ENCODE data around the gene ACAT1.

The ACAT1 gene

DNA sequence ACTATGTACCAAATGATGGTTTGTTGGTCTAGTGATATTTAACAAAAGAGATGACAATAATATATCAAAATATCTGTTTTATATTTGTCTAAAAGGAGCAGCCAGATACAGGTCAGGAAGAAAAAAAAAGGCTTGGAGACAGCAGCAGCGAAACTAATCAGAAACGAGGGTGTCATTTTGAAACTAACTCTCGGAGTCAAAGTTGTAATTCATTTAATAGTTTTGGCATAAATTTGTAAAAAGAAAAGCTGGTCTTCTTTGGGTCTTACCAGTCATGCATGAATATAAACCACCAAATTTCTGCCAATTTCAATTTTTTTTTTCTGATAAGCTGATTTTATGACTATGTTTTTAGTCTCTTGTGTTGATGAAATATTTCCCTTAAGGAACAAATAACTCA, 75.5 kb downstream of the ACAT1 start:
- no peak overlapping the region for H3K4me2 ChIP-seq (ENCODE audit: low read depth, low read length, poor library complexity, severe bottlenecking)
- no peak overlapping the region for H3K9ac ChIP-seq (ENCODE audit: low read length)
- H2AFZ ChIP-seq (ENCODE audit: low read depth, low read length, severe bottlenecking) = no peak overlapping the region
- H4K20me1 ChIP-seq (ENCODE audit: low read depth, low read length) = peaks cover 6% of the 10 kb centered on the region; the same call in 1 of the 2 replicates
- no peaks in the 10 kb centered on the region for H3K9me3 ChIP-seq (ENCODE audit: insufficient read depth, low read length)
- no peaks in the 10 kb centered on the region for H3K9me2 ChIP-seq (replicated peaks; ENCODE audit: insufficient read depth, low read length)
- no peaks in the 10 kb centered on the region for H3F3A ChIP-seq (ENCODE audit: insufficient read depth)
- TF ChIP-seq, protein P1, sequence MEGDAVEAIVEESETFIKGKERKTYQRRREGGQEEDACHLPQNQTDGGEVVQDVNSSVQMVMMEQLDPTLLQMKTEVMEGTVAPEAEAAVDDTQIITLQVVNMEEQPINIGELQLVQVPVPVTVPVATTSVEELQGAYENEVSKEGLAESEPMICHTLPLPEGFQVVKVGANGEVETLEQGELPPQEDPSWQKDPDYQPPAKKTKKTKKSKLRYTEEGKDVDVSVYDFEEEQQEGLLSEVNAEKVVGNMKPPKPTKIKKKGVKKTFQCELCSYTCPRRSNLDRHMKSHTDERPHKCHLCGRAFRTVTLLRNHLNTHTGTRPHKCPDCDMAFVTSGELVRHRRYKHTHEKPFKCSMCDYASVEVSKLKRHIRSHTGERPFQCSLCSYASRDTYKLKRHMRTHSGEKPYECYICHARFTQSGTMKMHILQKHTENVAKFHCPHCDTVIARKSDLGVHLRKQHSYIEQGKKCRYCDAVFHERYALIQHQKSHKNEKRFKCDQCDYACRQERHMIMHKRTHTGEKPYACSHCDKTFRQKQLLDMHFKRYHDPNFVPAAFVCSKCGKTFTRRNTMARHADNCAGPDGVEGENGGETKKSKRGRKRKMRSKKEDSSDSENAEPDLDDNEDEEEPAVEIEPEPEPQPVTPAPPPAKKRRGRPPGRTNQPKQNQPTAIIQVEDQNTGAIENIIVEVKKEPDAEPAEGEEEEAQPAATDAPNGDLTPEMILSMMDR (IDR thresholded peaks at IDR 0.05; ENCODE audit: insufficient read depth, low read length, poor library complexity, severe bottlenecking) = no peak
- TF ChIP-seq EZH2phosphoT487 (conservative IDR thresholded peaks at IDR 0.05; ENCODE audit: low read length) = no peak
- peaks cover 44% of the 10 kb centered on the region for H3K36me3 ChIP-seq (ENCODE audit: low read length)
- H3K4me3 ChIP-seq (ENCODE audit: insufficient read depth, low read length, poor library complexity, severe bottlenecking) = no peak overlapping the region
- no peaks in the 10 kb centered on the region for H3K27me3 ChIP-seq (ENCODE audit: low read length)
- H3K27ac ChIP-seq (ENCODE audit: low read depth, low read length) = no peak overlapping the region
- H3K79me2 ChIP-seq (ENCODE audit: insufficient read depth, low read length) = peaks cover 49% of the 10 kb centered on the region
